Measurements from ENCODE around the gene KCTD1. TPM values are rescaled to one million over a fixed set of nuclear protein-coding genes. Genes with fewer than 3 reads are reported as not detected.

The KCTD1 gene
- total and polyA plus RNA-seq, 2 of the 8 experiments (the other 6 are each of a cell fraction or from before 2014, with no cell fraction given) = 7.7 to 14.0 TPM

DNA sequence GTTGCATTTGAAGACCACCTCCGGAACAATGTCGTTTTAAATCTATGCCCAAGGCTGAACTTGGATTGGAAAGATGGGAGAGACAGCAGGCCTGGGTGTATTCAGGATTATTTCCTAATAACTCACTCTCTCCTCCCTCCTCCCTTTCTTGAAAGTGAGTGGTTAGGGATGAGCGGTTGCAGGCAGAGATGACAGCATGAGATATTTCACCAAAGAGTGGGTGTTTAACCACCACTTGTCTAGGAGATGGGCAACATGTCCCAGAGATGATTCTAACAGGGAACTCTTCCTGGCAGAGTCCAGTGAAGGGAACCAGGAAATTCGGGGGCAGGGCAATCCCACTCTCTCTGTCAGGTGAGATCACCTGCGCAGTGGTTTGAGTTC is 123.2 kb downstream of the KCTD1 start:
- CTCF ChIA-PET (ENCODE audit: partially characterized antibody) = interaction anchor here (0.6 to 2.1 kb wide), 2 partner anchors 41 to 350 kb away, joined by 4 to 7 read pairs; no protein-coding TSS in a partner anchor
- TF ChIP-seq ZNF274 (IDR thresholded peaks at IDR 0.05; ENCODE audit: borderline replicate concordance, extremely low read depth, low read length) (no peak), POLR2A (IDR thresholded peaks at IDR 0.05; ENCODE audit: control extremely low read depth in 1 of 2, low read depth in 2 of 2, low read length in 2 of 2) (no peak), SIN3A (conservative IDR thresholded peaks at IDR 0.05 in 1 of 2, IDR thresholded peaks at IDR 0.05 in 1 of 2; ENCODE audit: low read depth in 1 of 2, low read length in 2 of 2) (no peak), POLR2AphosphoS5 (IDR thresholded peaks at IDR 0.05; ENCODE audit: low read depth, low read length) (no peak), CBX5 (IDR thresholded peaks at IDR 0.05; ENCODE audit: low read depth, low read length) (no peak), TAF7 (optimal IDR thresholded peaks at IDR 0.05; ENCODE audit: borderline replicate concordance, low read depth, low read length) (no peak), HDAC2 (IDR thresholded peaks at IDR 0.05; ENCODE audit: borderline replicate concordance in 1 of 2, low read depth in 2 of 2, low read length in 2 of 2) (no peak), BRCA1 (IDR thresholded peaks at IDR 0.05; ENCODE audit: low read depth, low read length) (no peak), CBX8 (IDR thresholded peaks at IDR 0.05; ENCODE audit: borderline replicate concordance, low read depth, low read length) (no peak), TCF12 (IDR thresholded peaks at IDR 0.05; ENCODE audit: low read depth, low read length) (no peak), RBBP5 (IDR thresholded peaks at IDR 0.05; ENCODE audit: borderline replicate concordance, low read depth, low read length) (no peak), CTBP2 (IDR thresholded peaks at IDR 0.05; ENCODE audit: borderline replicate concordance, insufficient read depth, insufficient read length, low read length) (no peak)
- TF ChIP-seq, protein P1, sequence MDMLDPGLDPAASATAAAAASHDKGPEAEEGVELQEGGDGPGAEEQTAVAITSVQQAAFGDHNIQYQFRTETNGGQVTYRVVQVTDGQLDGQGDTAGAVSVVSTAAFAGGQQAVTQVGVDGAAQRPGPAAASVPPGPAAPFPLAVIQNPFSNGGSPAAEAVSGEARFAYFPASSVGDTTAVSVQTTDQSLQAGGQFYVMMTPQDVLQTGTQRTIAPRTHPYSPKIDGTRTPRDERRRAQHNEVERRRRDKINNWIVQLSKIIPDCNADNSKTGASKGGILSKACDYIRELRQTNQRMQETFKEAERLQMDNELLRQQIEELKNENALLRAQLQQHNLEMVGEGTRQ (IDR thresholded peaks at IDR 0.05; ENCODE audit: low read length) = no peak

More for the DNA sequence above, 123.2 kb downstream of the KCTD1 start:
- Histone ChIP-seq H3K79me2 (ENCODE audit: control insufficient read depth in 1 of 2, insufficient read depth in 2 of 2, low read length in 2 of 2) (no peaks in the 10 kb centered on the region), H4K91ac (replicated peaks; ENCODE audit: insufficient read length, low read length) (no peak overlapping the region), H3K4ac (replicated peaks; ENCODE audit: insufficient read length, low read depth, low read length) (no peak overlapping the region), H3K27ac (ENCODE audit: low read depth, low read length) (no peak overlapping the region), H3K4me1 (replicated peaks in 1 of 4; ENCODE audit: control insufficient read depth in 3 of 4, insufficient read depth in 4 of 4, low read length in 3 of 4) (peaks cover 0 to 4% (median 2%) of the 10 kb centered on the region in 4 experiments; a peak in 1 of 7 replicates), H3K4me3 (ENCODE audit: extremely low read depth in 1 of 4, insufficient read depth in 2 of 4, low read depth in 3 of 4, low read length in 4 of 4) (no peak overlapping the region), H3K56ac (replicated peaks; ENCODE audit: insufficient read length, low read depth, low read length) (no peak overlapping the region), H3K36me3 (ENCODE audit: control insufficient read depth in 2 of 4, insufficient read depth in 4 of 4, low read length in 3 of 4) (no peaks in the 10 kb centered on the region), H2BK20ac (ENCODE audit: low read length) (no peak overlapping the region), H3K27me3 (replicated peaks in 1 of 4; ENCODE audit: control insufficient read depth in 3 of 4, extremely low read depth in 1 of 4, insufficient read depth in 3 of 4, low read length in 3 of 4) (no peaks in the 10 kb centered on the region), H2AK5ac (ENCODE audit: low read depth, low read length) (no peak overlapping the region), H2BK15ac (ENCODE audit: low read length) (no peak overlapping the region), H4K20me1 (replicated peaks in 1 of 2; ENCODE audit: control insufficient read depth in 1 of 2, insufficient read depth in 2 of 2, low read length in 2 of 2) (no peaks in the 10 kb centered on the region), H3K23me2 (ENCODE audit: low read depth, low read length) (no peaks in the 10 kb centered on the region), H2BK12ac (ENCODE audit: low read depth, low read length) (no peak overlapping the region), H2BK120ac (replicated peaks; ENCODE audit: low read depth, low read length) (no peak overlapping the region), H4K5ac (ENCODE audit: insufficient read length, low read depth, low read length) (no peak overlapping the region), H2AFZ (ENCODE audit: low read length) (no peak overlapping the region), H2BK5ac (ENCODE audit: low read depth, low read length) (no peak overlapping the region), H4K8ac (ENCODE audit: extremely low read depth, insufficient read depth, low read length) (no peak overlapping the region), H3K18ac (ENCODE audit: extremely low read depth, low read length) (no peak overlapping the region), H3K23ac (ENCODE audit: insufficient read length) (no peak overlapping the region), H3K79me1 (ENCODE audit: low read depth, low read length) (no peaks in the 10 kb centered on the region), H3K9me3 (ENCODE audit: insufficient read depth in 2 of 2, low read depth in 1 of 2, low read length in 1 of 2) (no peaks in the 10 kb centered on the region), H3K4me2 (ENCODE audit: insufficient read depth in 1 of 2, low read depth in 2 of 2, low read length in 2 of 2) (no peak overlapping the region), H3K9ac (replicated peaks in 1 of 4; ENCODE audit: extremely low read depth in 1 of 4, low read depth in 3 of 4, low read length in 3 of 4) (no peak overlapping the region), H3K14ac (ENCODE audit: insufficient read length) (no peak overlapping the region)
- no peak for FAIRE-seq
- WGBS, 2 experiments (ENCODE audit: extremely low coverage in 1 of 2, insufficient coverage in 1 of 2, insufficient read length in 1 of 2, insufficient replicate concordance in 2 of 2, low coverage in 1 of 2, low lambda C conversion rate in 2 of 2, missing lambda C conversion rate in 1 of 2) = 91% methylated on average over 5 of the region's 5 CpGs; no CpG with 5 or more reads in 1 of the 2 experiments
- POLR2A ChIA-PET (ENCODE audit: partially characterized antibody) = no interaction called here
- peak in 1 of 2 experiments; percentile 31 for DNase-seq (ENCODE audit: low read depth in 1 of 2, low spot score in 2 of 2)

All from H1 (cell line).